H9 (cell line): ENCODE results near the gene SPEF2. TPM values are rescaled to one million over a fixed set of nuclear protein-coding genes. Genes with fewer than 3 reads are reported as not detected.

Source experiments
- DNase-seq: peaks from one replicate; pipeline ENCODE4 v3.0.0-alpha.2; 2017
- H2AFZ ChIP-seq: one replicate; pipeline ENCODE4 v1.6.1; 2013; ENCODE audit warnings: mild to moderate bottlenecking, low read length, control low read depth, moderate library complexity
- H2AK5ac ChIP-seq: 2 replicates; pipeline ENCODE4 v1.6.1; 2013; ENCODE audit warnings: low read length, control low read depth, mixed read lengths; ENCODE audit not compliant: insufficient read length
- H2BK120ac ChIP-seq: one replicate; pipeline ENCODE4 v1.6.1; 2013; ENCODE audit warnings: low read depth, mild to moderate bottlenecking, low read length, control low read depth, inconsistent platforms; ENCODE audit not compliant: poor library complexity, severe bottlenecking
- H2BK12ac ChIP-seq: 2 replicates; pipeline ENCODE4 v1.6.1; 2013; ENCODE audit warnings: low read length, control low read depth, mixed read lengths, low read depth; ENCODE audit not compliant: insufficient read length
- H2BK15ac ChIP-seq: 2 replicates; pipeline ENCODE4 v1.6.1; 2013; ENCODE audit warnings: low read depth, low read length, control low read depth
- H2BK20ac ChIP-seq: one replicate; pipeline ENCODE4 v1.6.1; 2013; ENCODE audit warnings: low read depth, mild to moderate bottlenecking, low read length, control low read depth, inconsistent platforms; ENCODE audit not compliant: poor library complexity, severe bottlenecking
- H2BK5ac ChIP-seq: 2 replicates; pipeline ENCODE4 v1.6.1; 2013; ENCODE audit warnings: low read length, control low read depth, mixed read lengths; ENCODE audit not compliant: insufficient read length
- H3K14ac ChIP-seq: 2 replicates; pipeline ENCODE4 v1.6.1; 2013; ENCODE audit warnings: low read length, control low read depth; ENCODE audit not compliant: insufficient read depth
- H3K18ac ChIP-seq: 2 replicates; pipeline ENCODE4 v1.6.1; 2013; ENCODE audit warnings: low read depth, mild to moderate bottlenecking, mixed read lengths, low read length, control low read depth; ENCODE audit not compliant: insufficient read length
- H3K23ac ChIP-seq: 2 replicates; pipeline ENCODE4 v1.6.1; 2013; ENCODE audit warnings: low read length, control low read depth, mixed read lengths, low read depth; ENCODE audit not compliant: insufficient read length
- H3K23me2 ChIP-seq: 2 replicates; pipeline ENCODE4 v1.6.1; 2013; ENCODE audit warnings: low read depth, mild to moderate bottlenecking, mixed read lengths, low read length, control low read depth; ENCODE audit not compliant: insufficient read length, poor library complexity, severe bottlenecking
- H3K27ac ChIP-seq: 2 replicates; pipeline ENCODE4 v1.5.1; 2013; ENCODE audit warnings: low read length, control low read depth, mixed read lengths, low read depth; ENCODE audit not compliant: insufficient read length
- H3K27me3 ChIP-seq: 2 replicates; pipeline ENCODE4 v1.6.1; 2013; ENCODE audit warnings: low read length, control low read depth, inconsistent platforms; ENCODE audit not compliant: insufficient read depth
- H3K4ac ChIP-seq: 2 replicates; pipeline ENCODE4 v1.6.1; 2013; ENCODE audit warnings: low read depth, mild to moderate bottlenecking, control low read depth, inconsistent platforms, low read length, moderate library complexity
- H3K4me1 ChIP-seq: 2 replicates; pipeline ENCODE4 v1.6.1; 2013; ENCODE audit warnings: low read length, control low read depth, inconsistent platforms; ENCODE audit not compliant: insufficient read depth
- H3K4me2 ChIP-seq: 2 replicates; pipeline ENCODE4 v1.6.1; 2013; ENCODE audit warnings: low read length, control low read depth, mixed read lengths; ENCODE audit not compliant: insufficient read length, insufficient read depth
- H3K56ac ChIP-seq: 2 replicates; pipeline ENCODE4 v1.6.1; 2013; ENCODE audit warnings: low read depth, mild to moderate bottlenecking, mixed read lengths, low read length, control low read depth; ENCODE audit not compliant: insufficient read length
- H3K79me1 ChIP-seq: 2 replicates; pipeline ENCODE4 v1.6.1; 2013; ENCODE audit warnings: low read depth, mild to moderate bottlenecking, moderate library complexity, low read length, control low read depth, inconsistent platforms; ENCODE audit not compliant: insufficient read depth, poor library complexity, severe bottlenecking
- H3K79me2 ChIP-seq: 2 replicates; pipeline ENCODE4 v1.6.1; 2013; ENCODE audit warnings: low read length, control low read depth, inconsistent platforms; ENCODE audit not compliant: insufficient read depth
- H3K9ac ChIP-seq: 2 replicates; pipeline ENCODE4 v1.6.1; 2013; ENCODE audit warnings: low read length, control low read depth, mixed read lengths; ENCODE audit not compliant: insufficient read length; ENCODE audit errors: extremely low read depth
- H3K9me3 ChIP-seq: one replicate; pipeline ENCODE4 v1.6.1; 2013; ENCODE audit warnings: low read depth, low read length, inconsistent platforms; ENCODE audit not compliant: control insufficient read depth
- H3T11ph ChIP-seq: one replicate; pipeline ENCODE4 v1.6.1; 2013; ENCODE audit warnings: mild to moderate bottlenecking, low read length, control low read depth, inconsistent platforms
- H4K20me1 ChIP-seq: one replicate; pipeline ENCODE4 v1.6.1; 2013; ENCODE audit not compliant: control insufficient read depth, insufficient read length, insufficient read depth
- H4K5ac ChIP-seq: 2 replicates; pipeline ENCODE4 v1.6.1; 2013; ENCODE audit warnings: low read depth, mild to moderate bottlenecking, mixed read lengths, low read length, control low read depth; ENCODE audit not compliant: insufficient read length
- H4K8ac ChIP-seq: replicated peaks from 2 replicates; pipeline ENCODE4 v1.6.1; 2013; ENCODE audit warnings: low read length, control low read depth, mixed read lengths, low read depth; ENCODE audit not compliant: insufficient read length
- H4K91ac ChIP-seq: 2 replicates; pipeline ENCODE4 v1.6.1; 2013; ENCODE audit warnings: low read depth, mild to moderate bottlenecking, moderate library complexity, mixed read lengths, low read length, control low read depth; ENCODE audit not compliant: insufficient read length
- H3K27ac Mint-ChIP-seq, 3 experiments: 2 replicates in 2 of 3; 3 replicates in 1 of 3; pipeline ENCODE4 v1.8.0; 2020 to 2021; ENCODE audit warnings: mixed read lengths in 3 of 3, mild to moderate bottlenecking in 1 of 3, moderate library complexity in 1 of 3
- H3K27me3 Mint-ChIP-seq: 2 replicates; pipeline ENCODE4 v1.8.0; 2021; ENCODE audit warnings: low read depth, mild to moderate bottlenecking, moderate library complexity, mixed read lengths
- H3K36me3 Mint-ChIP-seq, 3 experiments: 2 replicates in 2 of 3; 3 replicates in 1 of 3; pipeline ENCODE4 v1.8.0; 2020 to 2021; ENCODE audit warnings: low read depth in 3 of 3, mixed read lengths in 3 of 3; ENCODE audit not compliant: insufficient read depth in 1 of 3
- H3K4me1 Mint-ChIP-seq, 2 experiments: 2 replicates each; pipeline ENCODE4 v1.8.0; 2020; ENCODE audit warnings: mixed read lengths in 2 of 2
- H3K4me3 Mint-ChIP-seq, 2 experiments: 2 replicates in 1 of 2; 3 replicates in 1 of 2; pipeline ENCODE4 v1.8.0; 2020 to 2021; ENCODE audit warnings: mild to moderate bottlenecking in 2 of 2, mixed read lengths in 2 of 2, moderate library complexity in 1 of 2
- H3K9me3 Mint-ChIP-seq, 2 experiments: 2 replicates in 1 of 2; 3 replicates in 1 of 2; pipeline ENCODE4 v1.8.0; 2020; ENCODE audit warnings: mild to moderate bottlenecking in 2 of 2, mixed read lengths in 2 of 2, moderate library complexity in 1 of 2
- CTCF ChIP-seq: fragments of 200-600 bp; sonication (generic); conservative IDR thresholded peaks from 3 replicates; pipeline ENCODE4 v1.8.0; 2021; ENCODE audit warnings: antibody characterized with exemption, mild to moderate bottlenecking
- WGBS: extraction: QIAGEN DNeasy Blood & Tissue Kit; methylation state at CpG from one replicate; pipeline ENCODE4 v1.1.7; 2013; ENCODE audit warnings: missing lambda C conversion rate, low lambda C conversion rate, mixed read lengths; ENCODE audit not compliant: insufficient read length; ENCODE audit errors: extremely low coverage; 5-methylcytosine and 5-hydroxymethylcytosine counted together
- total RNA-seq: library from RNA; stranded (reverse); gene quantifications from 2 replicates; pipeline ENCODE4 v1.2.1, GENCODE V29; 2021

Gene SPEF2
- total RNA-seq, 1 experiment from 2014 or later, result 1.0 TPM

DNA sequence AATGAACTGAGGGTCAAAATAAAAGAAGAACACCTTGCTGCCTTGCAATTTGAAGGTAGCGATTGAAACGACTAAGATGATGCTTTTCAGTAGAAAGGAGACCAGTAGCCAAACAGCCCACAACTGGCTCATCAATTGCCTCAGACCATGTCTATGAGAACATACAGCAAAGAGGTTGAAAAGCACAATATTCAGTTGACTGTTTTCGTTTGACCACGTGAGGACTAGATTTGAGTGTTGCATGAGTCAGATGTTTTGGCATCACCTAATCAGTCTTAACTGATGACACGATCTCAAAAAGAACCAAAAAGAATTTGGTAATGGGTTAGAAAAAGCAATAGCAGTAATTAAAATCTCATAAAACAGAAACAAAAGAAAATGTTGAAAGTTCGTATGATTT is 156.3 kb downstream of the SPEF2 start:
- no peaks in the 10 kb centered on the region for H3K79me2 ChIP-seq
- no peak overlapping the region for H3K4me2 ChIP-seq
- H2AFZ ChIP-seq, result no peak overlapping the region
- H3K18ac ChIP-seq, result no peak overlapping the region
- no peak overlapping the region for H3T11ph ChIP-seq
- H3K9me3 ChIP-seq, result no peaks in the 10 kb centered on the region
- no peaks in the 10 kb centered on the region for H3K9me3 Mint-ChIP-seq
- H3K36me3 Mint-ChIP-seq, result no peaks in the 10 kb centered on the region
- H3K23me2 ChIP-seq, result no peaks in the 10 kb centered on the region
- TF ChIP-seq CTCF, result no peak
- no CpG with 5 or more reads among the region's 6 CpGs for WGBS
- H3K4me1 ChIP-seq, result no peaks in the 10 kb centered on the region
- no peak overlapping the region for H3K27ac Mint-ChIP-seq
- no peaks in the 10 kb centered on the region for H4K20me1 ChIP-seq
- no peak overlapping the region for H2BK12ac ChIP-seq
- no peak overlapping the region for H3K23ac ChIP-seq
- H3K4ac ChIP-seq, result no peak overlapping the region
- no peak overlapping the region for H2BK15ac ChIP-seq
- no peak overlapping the region for H2BK120ac ChIP-seq
- H3K27ac ChIP-seq, result no peak overlapping the region
- no peak overlapping the region for H4K8ac ChIP-seq
- H4K91ac ChIP-seq, result no peak overlapping the region
- H2BK5ac ChIP-seq, result no peak overlapping the region
- H3K9ac ChIP-seq, result no peak overlapping the region
- peaks cover 73% of the 10 kb centered on the region for H3K27me3 Mint-ChIP-seq
- no peak overlapping the region for H3K4me3 Mint-ChIP-seq
- no peak overlapping the region for H3K56ac ChIP-seq
- H3K79me1 ChIP-seq, result no peaks in the 10 kb centered on the region
- no peak overlapping the region for H3K14ac ChIP-seq
- peaks cover 2 to 7% of the 10 kb centered on the region in 2 experiments for H3K4me1 Mint-ChIP-seq
- no peaks in the 10 kb centered on the region for H3K27me3 ChIP-seq
- H4K5ac ChIP-seq, result no peak overlapping the region
- no peak for DNase-seq
- H2AK5ac ChIP-seq, result no peak overlapping the region
- no peak overlapping the region for H2BK20ac ChIP-seq
